SKM-1 (cell line): ENCODE data around the gene LRPAP1.

Experiments
- DNase-seq: peaks from one replicate; lab custom pipeline; 2025; ENCODE audit not compliant: unreplicated experiment; lab: John Stamatoyannopoulos, UW

LRPAP1 gene

GRCh38 chr4:3475041-3475712 is 57.0 kb downstream of the LRPAP1 start:
- no peak for DNase-seq

GRCh38 chr4:3473996-3474765 is 58.0 kb downstream of the LRPAP1 start:
- no peak for DNase-seq

DNA sequence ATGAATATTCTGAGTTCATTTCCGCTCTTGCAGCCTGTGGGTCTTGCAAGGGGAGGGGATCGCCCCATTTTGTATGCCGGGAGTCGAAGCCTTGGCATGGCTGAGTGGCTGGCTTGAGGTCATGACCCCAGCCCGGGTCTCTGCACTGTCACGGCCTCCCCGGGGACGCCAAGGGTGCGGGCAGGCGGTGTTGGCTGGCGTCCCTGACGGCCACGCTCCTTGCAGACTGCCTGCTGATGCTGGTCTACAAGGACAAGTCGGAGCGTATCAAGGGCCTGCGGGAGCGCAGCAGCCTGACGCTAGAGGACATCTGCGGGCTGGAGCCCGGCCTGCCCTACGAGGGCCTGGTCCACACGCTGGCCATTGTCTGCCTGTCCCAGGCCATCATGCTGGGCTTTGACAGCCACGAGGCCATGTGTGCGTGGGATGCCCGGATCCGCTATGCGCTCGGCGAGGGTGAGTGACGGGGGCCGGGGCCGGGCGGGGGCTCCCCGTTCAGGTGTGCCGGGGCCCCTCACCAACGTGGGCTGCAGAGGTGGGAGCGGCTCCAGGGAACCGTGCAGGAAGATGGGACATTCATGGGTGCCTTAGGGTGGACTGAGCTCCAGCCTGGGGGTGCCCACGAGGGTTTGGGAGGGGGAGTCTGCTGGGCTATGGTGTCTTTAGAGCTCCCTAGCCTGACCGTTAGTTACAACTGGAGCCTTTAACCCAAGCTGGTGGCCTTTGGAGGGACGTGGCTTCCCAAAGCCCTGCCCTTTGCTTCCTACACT is 58.9 kb downstream of the LRPAP1 start:
- no peak for DNase-seq

DNA sequence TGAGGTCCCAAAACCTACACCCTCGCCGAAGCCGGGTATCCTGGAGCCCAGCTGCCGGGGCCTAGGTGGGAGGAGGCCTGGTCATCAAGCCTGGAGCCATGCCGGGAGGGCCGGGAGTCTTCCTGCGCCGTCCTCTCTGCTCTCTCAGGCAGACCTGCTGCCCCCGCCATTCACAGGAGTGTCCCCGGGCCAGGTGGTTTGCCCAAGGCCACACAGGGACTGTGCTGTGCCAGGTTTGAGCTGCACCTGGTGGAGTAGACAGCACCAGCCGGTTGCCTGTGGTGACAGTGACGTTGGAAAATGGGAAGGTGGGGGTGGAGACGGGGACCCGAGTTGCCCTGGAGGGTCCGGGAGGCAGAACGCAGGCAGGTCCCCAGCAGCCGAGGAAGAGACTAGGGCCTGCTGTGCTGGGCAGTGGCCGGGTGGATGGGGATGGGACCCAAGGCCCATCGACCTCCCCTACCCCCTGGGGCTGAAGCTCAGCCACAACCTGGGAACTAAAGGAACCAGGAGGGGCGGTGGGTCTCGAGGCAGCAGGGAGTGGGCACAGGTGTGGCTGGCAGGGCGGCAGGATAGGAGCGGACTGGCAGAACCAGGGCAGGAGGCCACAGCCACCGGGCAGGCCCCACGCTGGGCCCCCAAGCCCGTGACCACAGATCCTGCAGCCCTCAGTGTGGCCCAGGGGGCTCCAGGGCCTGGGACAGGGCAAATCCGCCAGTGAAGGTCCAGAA is 59.6 kb downstream of the LRPAP1 start:
- no peak for DNase-seq

DNA sequence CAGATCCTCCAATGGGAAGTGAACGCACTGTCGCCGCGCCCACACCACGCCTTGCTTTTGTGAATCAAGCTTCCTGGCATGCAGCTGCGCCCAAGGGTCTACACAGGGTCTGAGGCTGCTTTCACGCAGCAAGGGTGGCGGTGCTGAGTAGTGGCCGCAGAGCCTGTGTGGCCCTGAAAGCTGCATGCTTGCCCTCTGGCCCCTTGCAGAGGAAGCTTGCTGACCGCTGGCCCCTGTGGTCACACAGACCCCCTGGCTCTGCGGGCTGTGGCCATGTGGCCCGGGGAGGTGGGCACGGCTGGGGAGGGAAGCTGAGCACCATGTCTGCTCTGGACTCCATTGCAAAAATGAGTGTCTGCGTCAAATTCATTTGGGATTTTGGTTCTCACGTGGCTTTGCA is 60.3 kb downstream of the LRPAP1 start:
- DNase-seq = no peak

- no peak for DNase-seq
These were observed 61.0 kb downstream of the LRPAP1 start for GRCh38 chr4:3471098-3471760.

DNA sequence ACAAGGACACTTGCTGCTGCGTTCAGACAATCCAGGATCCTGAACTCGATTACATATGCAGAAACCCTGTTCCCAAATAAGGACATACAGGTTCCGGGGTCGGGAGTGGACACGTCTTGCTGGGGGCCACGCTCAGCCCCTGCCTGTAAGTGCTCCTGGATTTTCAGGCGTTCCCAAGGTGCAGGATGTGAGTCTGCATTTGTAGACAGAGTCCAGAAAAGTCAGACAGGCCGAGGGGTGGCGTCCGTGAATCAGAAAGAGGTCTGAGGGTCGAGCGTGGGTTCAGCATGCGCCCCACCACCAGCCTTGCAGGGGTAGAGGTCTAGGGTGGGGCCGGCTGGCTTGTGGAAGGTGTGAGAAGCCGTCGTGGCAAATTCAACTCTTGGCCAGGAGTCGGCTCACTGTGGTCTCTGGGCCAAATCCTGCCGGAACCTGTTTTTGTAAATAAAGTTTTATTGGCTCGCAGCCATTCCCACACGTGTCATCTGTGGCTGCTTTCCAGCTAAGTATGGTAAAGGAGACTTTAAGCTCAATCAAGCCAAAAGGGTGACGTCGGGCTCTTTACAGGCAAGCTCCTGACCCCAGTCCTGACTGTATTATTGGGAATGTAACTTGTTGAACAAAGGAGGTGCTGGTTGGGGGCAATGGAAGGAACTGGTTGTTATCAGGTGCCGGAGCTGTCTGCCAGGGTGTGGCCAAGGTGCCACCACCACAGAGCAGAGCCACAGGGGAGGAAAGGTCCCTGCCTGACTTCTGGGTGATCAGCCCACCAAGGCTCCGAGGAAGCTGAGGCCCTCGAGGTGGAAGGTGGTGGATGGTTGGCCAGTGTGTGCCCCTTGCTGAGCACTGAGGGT is 61.8 kb downstream of the LRPAP1 start:
- DNase-seq = no peak

- no peak for DNase-seq
These were observed 62.6 kb downstream of the LRPAP1 start for GRCh38 chr4:3469386-3470243.

DNA sequence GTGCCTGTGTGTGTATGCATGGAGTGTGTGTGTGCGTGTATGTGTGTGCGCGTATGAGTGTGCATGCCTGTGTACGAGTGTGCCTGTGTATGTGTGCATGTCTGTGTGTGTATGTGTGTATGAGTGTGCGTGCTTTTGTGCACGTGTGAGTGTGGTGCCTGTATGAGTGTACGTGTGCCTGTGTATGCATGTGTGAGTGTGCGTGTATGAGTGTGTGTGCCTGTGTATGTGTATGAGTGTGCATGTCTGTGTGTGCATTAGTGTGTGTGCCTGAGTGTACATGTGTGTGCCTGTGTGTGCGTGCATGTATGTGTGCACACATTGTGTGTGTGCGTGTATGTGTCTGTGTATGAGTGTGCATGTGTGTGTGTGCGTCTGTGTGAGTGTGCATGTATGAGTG is 63.4 kb downstream of the LRPAP1 start:
- DNase-seq = no peak

DNA sequence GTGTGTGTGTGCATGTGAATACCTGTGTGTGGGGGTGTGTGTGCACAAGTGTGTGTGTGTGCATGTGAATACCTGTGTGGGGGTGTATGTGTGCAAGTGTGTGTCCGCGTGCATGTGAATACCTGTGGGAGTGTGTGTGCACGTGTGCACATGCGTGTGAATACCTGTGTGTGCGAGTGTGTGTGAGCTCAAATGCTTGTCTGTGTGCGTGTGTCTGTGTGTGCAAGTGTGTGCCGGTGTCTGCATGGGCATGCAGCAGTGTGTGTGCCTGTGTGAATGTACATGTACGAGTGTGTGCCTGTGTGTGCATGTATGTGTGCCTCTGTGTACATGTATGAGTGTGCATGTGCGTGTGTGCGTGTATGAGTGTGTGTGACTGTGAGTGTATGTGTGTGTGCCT is 64.1 kb downstream of the LRPAP1 start:
- no peak for DNase-seq

- no peak for DNase-seq
These were observed 64.6 kb downstream of the LRPAP1 start for GRCh38 chr4:3467601-3468031.

- DNase-seq = no peak
These were observed 65.3 kb downstream of the LRPAP1 start for GRCh38 chr4:3466691-3467600.

GRCh38 chr4:3465698-3466671 is 66.2 kb downstream of the LRPAP1 start:
- DNase-seq = no peak

GRCh38 chr4:3464911-3465697 is 67.1 kb downstream of the LRPAP1 start:
- DNase-seq = no peak

DNA sequence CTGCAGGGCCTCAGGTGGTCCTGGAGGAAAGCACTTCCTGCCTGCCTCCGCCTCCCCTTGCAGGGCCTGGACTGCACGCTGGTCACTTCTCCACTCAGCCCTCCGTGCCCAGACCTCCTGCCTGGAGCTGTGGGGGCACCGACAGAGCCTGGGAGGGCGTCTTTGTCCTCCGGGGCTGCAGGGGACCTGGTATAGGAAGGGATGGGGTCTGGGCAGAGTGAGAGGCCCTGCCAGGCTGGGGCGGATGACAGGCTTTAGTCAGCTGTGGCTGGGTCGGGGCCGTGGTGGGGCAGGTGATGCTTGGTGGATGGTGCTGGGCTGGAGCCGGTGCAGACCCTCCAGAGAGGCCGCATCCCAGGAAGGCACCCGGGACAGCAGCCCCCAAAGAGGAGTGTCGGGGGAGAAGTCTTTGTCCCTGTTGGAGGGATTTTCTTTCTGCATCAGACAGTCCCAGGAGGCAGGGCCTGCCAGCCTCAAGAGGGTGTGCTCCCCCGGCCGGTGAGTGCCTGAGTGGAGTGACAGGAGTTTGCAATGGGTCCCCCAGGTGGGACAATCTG is 67.8 kb downstream of the LRPAP1 start:
- DNase-seq = no peak
